ENCODE results near the gene MKS1. TPM values are rescaled to one million over a fixed set of nuclear protein-coding genes. Genes with fewer than 3 reads are reported as not detected.

MKS1 gene
- total RNA-seq, 1 donor: 11.2 TPM

GRCh38 chr17:58228679-58229078 is 9.6 kb upstream of the MKS1 start:
- Histone ChIP-seq H3K4me3 (ENCODE audit: insufficient read depth, low read length) (no peak overlapping the region), H2AFZ (ENCODE audit: low read length) (no peak overlapping the region), H3K79me2 (ENCODE audit: insufficient read depth, low read length) (no peaks in the 10 kb centered on the region), H3K4me2 (ENCODE audit: insufficient read depth, low read length) (no peak overlapping the region), H3K27ac (ENCODE audit: low read depth, low read length) (no peak overlapping the region), H3K4me1 (ENCODE audit: insufficient read depth, low read length) (peaks cover 34% of the 10 kb centered on the region), H4K20me1 (ENCODE audit: insufficient read depth, low read length) (no peaks in the 10 kb centered on the region), H3K36me3 (ENCODE audit: insufficient read depth, low read length) (no peaks in the 10 kb centered on the region), H3K9me3 (ENCODE audit: low read depth, low read length) (no peaks in the 10 kb centered on the region), H3K27me3 (ENCODE audit: insufficient read depth, low read length) (no peaks in the 10 kb centered on the region)
- TF ChIP-seq CTCF (IDR thresholded peaks at IDR 0.05; ENCODE audit: extremely low read depth, low read depth, low read length): no peak
- DNase-seq (ENCODE audit: insufficient read length, low spot score, missing footprints): no peak

- Histone ChIP-seq H3K4me1 (ENCODE audit: insufficient read depth, low read length) (peaks cover 29% of the 10 kb centered on the region), H3K27ac (ENCODE audit: low read depth, low read length) (no peak overlapping the region), H3K36me3 (ENCODE audit: insufficient read depth, low read length) (no peaks in the 10 kb centered on the region), H3K4me2 (ENCODE audit: insufficient read depth, low read length) (no peak overlapping the region), H3K9me3 (ENCODE audit: low read depth, low read length) (no peaks in the 10 kb centered on the region), H3K27me3 (ENCODE audit: insufficient read depth, low read length) (no peaks in the 10 kb centered on the region), H4K20me1 (ENCODE audit: insufficient read depth, low read length) (no peaks in the 10 kb centered on the region), H3K4me3 (ENCODE audit: insufficient read depth, low read length) (no peak overlapping the region), H3K79me2 (ENCODE audit: insufficient read depth, low read length) (no peaks in the 10 kb centered on the region), H2AFZ (ENCODE audit: low read length) (no peak overlapping the region)
- no peak for TF ChIP-seq CTCF (IDR thresholded peaks at IDR 0.05; ENCODE audit: extremely low read depth, low read depth, low read length)
- DNase-seq (ENCODE audit: insufficient read length, low spot score, missing footprints): no peak
Observed at GRCh38 chr17:58227733-58228132, 8.7 kb upstream of the MKS1 start.

- Histone ChIP-seq H3K79me2 (ENCODE audit: insufficient read depth, low read length) (no peaks in the 10 kb centered on the region), H3K4me1 (ENCODE audit: insufficient read depth, low read length) (peaks cover 17% of the 10 kb centered on the region), H3K27me3 (ENCODE audit: insufficient read depth, low read length) (no peaks in the 10 kb centered on the region), H3K9me3 (ENCODE audit: low read depth, low read length) (no peaks in the 10 kb centered on the region), H2AFZ (ENCODE audit: low read length) (no peak overlapping the region), H3K4me2 (ENCODE audit: insufficient read depth, low read length) (peak overlapping the region; percentile 11), H3K36me3 (ENCODE audit: insufficient read depth, low read length) (no peaks in the 10 kb centered on the region), H4K20me1 (ENCODE audit: insufficient read depth, low read length) (no peaks in the 10 kb centered on the region), H3K27ac (ENCODE audit: low read depth, low read length) (peak overlapping the region; percentile 15), H3K4me3 (ENCODE audit: insufficient read depth, low read length) (no peak overlapping the region)
- no peak for TF ChIP-seq CTCF (IDR thresholded peaks at IDR 0.05; ENCODE audit: extremely low read depth, low read depth, low read length)
- DNase-seq (ENCODE audit: insufficient read length, low spot score, missing footprints): no peak
Observed at GRCh38 chr17:58224315-58224714, 5.3 kb upstream of the MKS1 start.

- Histone ChIP-seq H4K20me1 (ENCODE audit: insufficient read depth, low read length) (no peaks in the 10 kb centered on the region), H3K4me2 (ENCODE audit: insufficient read depth, low read length) (peak overlapping the region; percentile 99), H3K36me3 (ENCODE audit: insufficient read depth, low read length) (no peaks in the 10 kb centered on the region), H3K9me3 (ENCODE audit: low read depth, low read length) (no peaks in the 10 kb centered on the region), H3K27ac (ENCODE audit: low read depth, low read length) (peak overlapping the region; percentile 45), H3K27me3 (ENCODE audit: insufficient read depth, low read length) (no peaks in the 10 kb centered on the region), H3K4me1 (ENCODE audit: insufficient read depth, low read length) (peaks cover 18% of the 10 kb centered on the region), H3K4me3 (ENCODE audit: insufficient read depth, low read length) (peak overlapping the region; percentile 85), H3K79me2 (ENCODE audit: insufficient read depth, low read length) (no peaks in the 10 kb centered on the region), H2AFZ (ENCODE audit: low read length) (peak overlapping the region; percentile 98)
- no peak for DNase-seq (ENCODE audit: insufficient read length, low spot score, missing footprints)
- TF ChIP-seq CTCF (IDR thresholded peaks at IDR 0.05; ENCODE audit: extremely low read depth, low read depth, low read length): no peak
Observed at GRCh38 chr17:58219789-58220183, 731 bp upstream of the MKS1 start.

Measured in osteoblast (primary cell).